OCI-M1 (cell line): ENCODE results near the gene LAMB4.

Source experiments
- DNase-seq: peaks from one replicate; lab custom pipeline; 2025; lab: John Stamatoyannopoulos, UW

LAMB4 gene

GRCh38 chr7:108140671-108141070 is 10.5 kb upstream of the LAMB4 start:
- DNase-seq = no peak

GRCh38 chr7:108138911-108139310 is 8.8 kb upstream of the LAMB4 start:
- DNase-seq = no peak

- DNase-seq = no peak
These were observed 7.8 kb upstream of the LAMB4 start for GRCh38 chr7:108137993-108138392.

DNA sequence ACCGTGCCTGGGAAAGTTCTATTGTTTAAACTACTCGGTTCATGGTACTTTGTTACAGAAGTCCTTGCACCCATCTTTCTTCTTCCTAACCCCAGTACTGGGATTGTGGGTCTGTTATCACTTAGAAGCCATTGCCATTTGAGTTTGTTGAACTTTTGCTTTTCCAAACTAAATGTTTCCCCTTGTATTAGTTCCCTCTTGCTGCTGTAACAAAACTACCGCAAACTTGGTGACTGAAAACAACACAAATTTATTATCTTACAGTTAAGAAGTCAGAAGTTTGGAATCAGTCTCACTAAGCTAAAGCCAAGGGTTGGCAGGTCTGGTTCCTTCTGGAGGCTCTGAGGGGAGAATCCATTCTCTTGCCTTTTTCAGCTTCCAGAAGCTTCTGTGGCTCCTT is 6.9 kb upstream of the LAMB4 start:
- no peak for DNase-seq

- DNase-seq = peak; percentile 13
These were observed 6.1 kb upstream of the LAMB4 start for GRCh38 chr7:108136191-108136688.

GRCh38 chr7:108135446-108136190 is 5.5 kb upstream of the LAMB4 start:
- no peak for DNase-seq

GRCh38 chr7:108134486-108134885 is 4.3 kb upstream of the LAMB4 start:
- no peak for DNase-seq

DNA sequence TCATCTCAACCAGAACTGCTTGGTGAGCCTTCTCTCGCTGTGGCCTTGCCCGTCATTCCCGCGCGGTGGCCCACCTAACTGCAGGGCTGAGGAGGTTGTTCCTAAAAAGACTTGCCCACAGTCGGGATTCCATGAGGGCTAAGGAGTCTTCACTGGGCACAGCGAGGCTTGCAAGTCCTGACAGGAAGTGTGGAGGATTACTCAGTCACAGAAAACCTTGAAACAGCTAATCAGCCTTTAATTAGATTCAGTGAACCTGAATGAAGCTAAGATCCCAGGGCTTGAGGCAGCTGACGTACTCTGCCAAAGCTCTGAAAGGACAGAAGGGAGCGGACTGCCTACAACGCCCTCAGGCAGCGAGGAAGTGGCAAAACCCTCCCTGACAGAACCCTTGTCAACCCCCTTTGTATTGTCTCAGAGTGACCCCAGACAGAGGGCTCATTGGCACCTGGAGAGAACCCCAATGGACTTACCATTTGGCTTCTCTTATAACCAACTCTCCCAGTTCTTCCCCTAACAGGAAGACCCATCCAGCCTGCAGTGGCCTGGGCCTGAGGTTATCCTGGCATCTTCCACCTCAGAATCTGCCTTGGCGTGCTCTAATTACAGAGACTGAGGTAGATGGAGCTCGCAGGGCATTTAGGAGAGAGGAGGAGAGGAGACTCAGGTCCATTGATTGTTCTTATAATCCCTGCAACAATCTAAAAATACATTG is 2.5 kb upstream of the LAMB4 start:
- DNase-seq = no peak

DNA sequence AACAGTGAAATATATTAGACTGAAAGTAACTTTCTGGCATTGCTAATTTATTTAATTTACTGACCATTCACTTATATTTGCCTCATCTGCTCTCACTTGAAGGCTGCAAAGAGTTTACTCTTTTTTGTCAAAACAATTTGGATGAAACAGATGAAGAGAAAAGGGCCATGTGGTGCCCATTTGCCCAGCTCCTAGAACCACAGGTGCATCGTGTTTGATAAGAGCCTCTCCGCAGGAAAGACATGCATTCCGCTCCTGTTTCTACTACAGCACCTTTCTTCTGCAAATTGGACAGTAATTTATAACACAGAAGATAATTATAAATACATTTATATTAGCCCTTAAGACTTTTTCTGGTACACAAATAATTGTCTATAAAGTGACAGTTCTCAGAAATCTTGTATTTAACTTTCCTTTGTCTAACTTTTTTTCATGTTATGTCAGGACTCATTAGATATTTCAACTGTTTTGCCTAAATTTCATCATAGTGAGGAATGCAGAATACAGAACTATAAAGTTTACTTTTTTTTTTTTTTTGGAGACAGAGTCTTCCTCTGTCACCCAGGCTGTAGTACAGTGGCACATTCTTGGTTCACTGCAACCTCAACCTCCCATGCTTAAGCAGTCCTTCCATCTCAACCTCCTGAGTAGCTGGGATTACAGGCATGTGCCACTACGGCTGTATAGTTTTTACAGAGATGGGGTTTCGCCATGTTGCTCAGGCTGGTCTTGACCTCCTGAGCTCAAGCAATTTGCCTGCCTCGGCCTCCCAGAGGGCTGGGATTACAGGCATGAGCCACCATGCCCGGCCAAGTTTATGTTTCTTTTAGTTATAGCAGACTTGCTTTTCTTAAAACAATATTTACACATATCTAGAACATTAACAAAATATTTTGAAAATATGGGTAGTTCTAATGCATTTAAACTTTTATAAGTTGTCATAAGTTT is 869 bp downstream of the LAMB4 start:
- no peak for DNase-seq

DNA sequence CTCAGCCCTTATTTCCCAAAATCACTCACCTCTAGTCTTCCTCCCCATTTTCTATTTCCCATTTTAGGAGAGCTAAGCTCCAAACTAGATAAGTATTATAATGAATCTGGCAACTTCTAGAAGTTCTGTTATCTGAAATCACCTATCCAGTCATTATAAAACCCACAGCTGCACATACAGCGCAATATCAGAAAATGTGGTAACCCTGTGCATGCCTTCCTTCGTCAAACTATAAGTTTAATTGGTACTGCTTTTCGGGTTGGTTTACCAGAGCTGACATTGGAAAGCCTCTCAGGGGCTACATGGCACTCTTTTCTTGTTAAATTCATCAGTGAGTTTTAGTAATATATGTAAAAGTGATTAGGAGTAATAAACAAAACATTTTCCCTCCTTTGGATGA is 1.6 kb downstream of the LAMB4 start:
- no peak for DNase-seq

- no peak for DNase-seq
These were observed 2.7 kb downstream of the LAMB4 start for GRCh38 chr7:108127461-108127860.

DNA sequence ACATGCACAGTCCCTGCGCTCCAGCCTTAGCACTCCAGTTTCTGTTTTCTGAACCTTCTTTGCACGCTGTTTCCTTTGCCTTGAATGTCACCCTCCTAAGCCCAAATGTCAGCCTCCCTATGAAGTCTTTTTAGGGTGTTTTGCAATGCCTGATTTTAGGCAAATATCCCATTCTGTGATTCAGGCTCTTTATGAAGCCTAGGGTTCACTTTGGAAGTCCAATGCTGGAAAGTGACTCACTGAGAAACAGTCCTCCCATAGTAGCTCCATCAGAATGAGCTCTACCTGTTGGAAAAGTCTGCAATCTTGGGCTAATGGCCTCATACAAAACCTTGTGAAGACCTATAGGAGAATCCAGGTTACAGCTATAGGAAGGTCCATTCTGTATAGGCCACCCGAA is 5.3 kb downstream of the LAMB4 start:
- DNase-seq = no peak

GRCh38 chr7:108122181-108122580 is 8.0 kb downstream of the LAMB4 start:
- DNase-seq = no peak

GRCh38 chr7:108120933-108121332 is 9.2 kb downstream of the LAMB4 start:
- no peak for DNase-seq

DNA sequence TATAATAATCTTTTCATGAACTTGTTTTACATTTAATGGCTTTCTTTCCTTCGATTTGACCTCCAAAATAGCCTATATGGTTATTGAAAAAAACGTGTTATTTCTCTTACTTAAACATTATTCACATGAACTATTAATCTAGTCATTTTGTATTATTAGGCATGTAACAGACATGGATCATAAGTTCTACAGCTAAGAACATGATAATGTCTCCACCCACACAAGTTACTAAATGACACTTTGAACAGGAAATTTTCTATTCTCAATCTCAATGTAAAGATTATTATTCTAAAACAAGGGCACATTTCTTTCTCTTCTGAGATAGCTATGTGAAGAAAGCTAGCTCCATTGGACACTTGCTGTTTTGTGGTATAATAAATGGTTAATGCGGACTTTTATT is 10.0 kb downstream of the LAMB4 start:
- DNase-seq = no peak

GRCh38 chr7:108118959-108119358 is 11.2 kb downstream of the LAMB4 start:
- DNase-seq = no peak

GRCh38 chr7:108114117-108114841 is 15.9 kb downstream of the LAMB4 start:
- DNase-seq = peak; percentile 19

DNA sequence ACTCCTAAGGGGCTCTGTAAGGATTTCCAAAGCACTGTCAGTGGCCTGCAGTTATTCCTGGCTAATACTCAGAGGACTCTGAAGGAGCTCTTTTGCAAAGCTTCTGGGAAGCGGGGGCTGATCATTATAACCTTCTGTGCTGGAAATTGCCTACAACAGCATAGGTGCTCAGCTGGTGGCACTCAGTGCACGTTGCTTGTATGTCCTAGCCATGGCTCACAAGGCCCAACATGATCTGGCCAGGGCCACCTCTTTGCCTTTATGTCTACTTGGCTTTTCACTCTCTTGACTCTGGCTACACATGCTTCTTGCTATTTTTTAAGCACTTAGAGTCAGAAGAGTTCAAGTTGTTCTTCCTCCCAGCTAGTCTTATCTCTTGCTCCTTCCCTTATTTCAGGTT is 17.5 kb downstream of the LAMB4 start:
- DNase-seq = peak; percentile 12

DNA sequence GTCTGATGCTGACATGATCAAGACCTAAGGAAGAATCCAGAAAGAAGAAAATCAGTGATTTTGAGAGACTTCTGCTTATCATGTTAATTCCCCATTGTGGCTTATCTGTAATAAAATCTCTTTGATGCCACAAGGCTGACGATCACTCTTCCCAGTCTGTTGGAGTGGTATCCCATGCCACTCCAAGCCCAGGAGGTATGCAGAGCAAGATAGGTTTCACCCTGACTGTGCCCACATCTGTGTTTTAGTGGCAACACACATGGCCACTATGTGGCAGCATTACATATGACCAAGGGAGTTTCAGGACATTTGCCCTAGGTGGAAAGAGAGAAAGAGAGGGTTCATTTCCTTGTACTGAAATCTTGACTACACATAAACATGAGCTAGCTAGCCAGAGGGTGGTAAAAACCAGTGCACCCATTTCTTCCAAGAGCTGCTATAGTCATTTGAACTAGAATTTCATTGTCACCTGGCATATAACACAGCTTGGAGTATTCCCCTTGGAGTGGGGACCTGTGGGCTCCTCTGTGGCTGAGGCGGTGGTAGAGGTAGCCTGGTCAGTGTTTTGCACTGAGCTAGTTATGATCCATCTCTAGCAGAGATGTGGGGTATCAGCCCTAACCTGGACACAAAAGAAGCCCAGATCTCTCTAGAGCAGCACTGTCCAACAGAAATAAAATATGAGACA is 20.8 kb downstream of the LAMB4 start:
- peak; percentile 41 for DNase-seq

DNA sequence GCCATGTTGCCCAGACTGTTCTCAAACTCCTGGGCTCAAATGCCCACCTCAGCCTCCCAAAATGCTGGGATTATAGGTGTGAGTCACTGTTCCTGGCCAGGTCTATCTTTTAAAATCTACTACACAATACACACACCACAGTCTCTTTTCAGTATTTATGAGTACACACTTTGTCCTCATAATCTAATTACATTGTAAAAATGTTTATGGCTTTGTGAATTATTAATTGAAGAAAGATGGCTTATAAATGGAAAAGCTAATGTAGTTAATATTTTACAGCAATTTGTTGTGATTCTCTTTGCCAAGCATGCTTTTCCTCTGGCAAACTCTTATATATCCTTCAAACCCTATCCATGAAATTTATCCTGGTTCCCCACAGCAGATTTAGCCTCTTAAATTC is 22.0 kb downstream of the LAMB4 start:
- DNase-seq = no peak

DNA sequence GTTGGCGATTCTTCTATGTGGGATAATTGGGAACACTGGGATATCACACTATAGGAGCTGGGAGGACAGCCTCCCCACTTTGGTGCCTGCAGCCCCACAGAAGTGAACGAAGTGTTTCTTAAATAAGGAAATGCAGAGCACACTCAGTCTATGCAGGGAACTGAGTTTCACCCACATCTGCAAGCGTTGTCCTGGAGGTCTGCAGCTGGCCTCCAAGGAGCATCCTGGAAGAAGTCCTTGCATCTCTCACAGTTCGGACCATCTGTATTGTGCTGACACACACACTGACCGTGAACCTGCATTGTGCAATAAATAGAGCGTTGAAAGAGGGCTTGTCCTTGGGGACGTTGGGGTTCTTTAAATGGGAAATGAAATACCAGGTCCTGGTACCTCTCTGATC is 25.8 kb downstream of the LAMB4 start:
- DNase-seq = no peak
